Left ventricle myocardium inferior (tissue), 1 donor: ENCODE measurements around the gene UGT2B7. TPM values are rescaled to one million over a fixed set of nuclear protein-coding genes. Genes with fewer than 3 reads are reported as not detected.

Source experiments
- DNase-seq: peaks from one replicate; pipeline ENCODE4 v3.0.0-alpha.2; 2020
- H3K27ac ChIP-seq: fragments of 200-600 bp; replicated peaks from 2 replicates; pipeline ENCODE4 v1.8.0; 2021
- H3K27me3 ChIP-seq: fragments of 200-600 bp; 2 replicates; pipeline ENCODE4 v1.8.0; 2021; ENCODE audit warnings: low read depth
- H3K36me3 ChIP-seq: fragments of 200-600 bp; 2 replicates; pipeline ENCODE4 v1.8.0; 2021
- H3K4me1 ChIP-seq: fragments of 200-600 bp; 2 replicates; pipeline ENCODE4 v1.8.0; 2021
- H3K4me3 ChIP-seq: fragments of 200-600 bp; 2 replicates; pipeline ENCODE4 v1.8.0; 2021; ENCODE audit warnings: mild to moderate bottlenecking, moderate library complexity
- H3K9me3 ChIP-seq: fragments of 200-600 bp; replicated peaks from 2 replicates; pipeline ENCODE4 v1.8.0; 2021
- CTCF ChIP-seq: fragments of 200-600 bp; IDR thresholded peaks from 2 replicates; pipeline ENCODE4 v1.8.0; 2021; ENCODE audit warnings: antibody characterized with exemption, mild to moderate bottlenecking, borderline replicate concordance
- intact Hi-C: fragments of 100-400 bp; cut with micrococcal nuclease; formaldehyde crosslinking; loops from one replicate; pipeline ENCODE4 v1.11.0; 2022
- total RNA-seq: library from RNA; stranded (reverse); fragmentation: NEBNext Ultra II Directional; extraction: Animal tissue kit (Norgen Biotek cat#: 25700); gene quantifications from one replicate; pipeline ENCODE4 v1.2.1, GENCODE V29; 2021
- donor health status: DM: no; HTN: yes; CAD: no; lungs with severe emphysema.

The UGT2B7 gene
- total RNA-seq, 1 donor from 2014 or later = not detected

- intact Hi-C loops = no loop called here
- no peak for TF ChIP-seq CTCF
- Histone ChIP-seq H3K4me3 (no peak overlapping the region), H3K4me1 (no peaks in the 10 kb centered on the region), H3K36me3 (no peaks in the 10 kb centered on the region), H3K9me3 (no peaks in the 10 kb centered on the region), H3K27ac (no peak overlapping the region), H3K27me3 (no peaks in the 10 kb centered on the region)
- DNase-seq = no peak
Observed at GRCh38 chr4:69056150-69056549, 40.1 kb upstream of the UGT2B7 start.

GRCh38 chr4:69056921-69057550 lies 39.2 kb upstream of the UGT2B7 start:
- no peak for TF ChIP-seq CTCF
- H3K4me1 ChIP-seq = no peaks in the 10 kb centered on the region
- H3K27me3 ChIP-seq = no peaks in the 10 kb centered on the region
- no peak for DNase-seq
- H3K4me3 ChIP-seq = no peak overlapping the region
- intact Hi-C loops = no loop called here
- no peaks in the 10 kb centered on the region for H3K36me3 ChIP-seq
- no peaks in the 10 kb centered on the region for H3K9me3 ChIP-seq
- no peak overlapping the region for H3K27ac ChIP-seq

DNA sequence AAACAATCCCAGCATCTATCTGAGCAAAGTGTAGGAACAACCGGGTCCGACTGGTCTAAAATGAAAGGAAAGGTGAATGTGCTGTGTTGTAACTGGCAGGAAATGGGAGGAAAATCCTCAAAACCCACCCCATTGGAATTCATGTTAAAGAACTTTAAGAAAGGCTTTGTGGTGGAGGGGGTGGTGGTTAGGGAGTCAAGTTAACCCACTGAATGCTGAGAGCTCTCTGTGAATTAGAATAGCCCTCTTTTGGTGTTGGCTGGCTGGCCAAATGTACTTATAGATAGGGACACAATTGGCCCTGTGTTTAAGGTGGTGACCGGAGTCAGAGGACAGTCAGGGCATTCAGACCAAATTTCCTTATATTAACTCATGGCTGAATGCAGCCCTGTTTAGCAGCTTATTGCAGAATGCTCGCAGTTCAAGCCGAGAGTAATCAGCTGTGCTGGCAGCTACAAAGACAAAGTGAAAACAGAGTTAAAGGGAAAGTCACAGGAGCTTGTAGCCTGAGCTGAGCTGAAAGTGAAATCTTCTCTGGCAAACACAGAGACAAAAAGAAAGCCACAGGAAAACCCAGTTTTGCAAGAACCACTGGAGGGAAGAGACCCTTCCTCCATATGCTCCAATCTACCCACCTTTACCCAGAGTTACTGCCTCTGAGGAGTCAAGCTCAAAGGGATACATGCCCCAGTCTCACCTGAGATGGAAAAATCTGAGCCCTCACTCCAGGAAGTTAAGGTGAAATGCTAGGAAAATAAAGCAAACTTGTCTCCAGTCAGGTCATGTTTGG lies 38.5 kb upstream of the UGT2B7 start:
- DNase-seq = no peak
- no peaks in the 10 kb centered on the region for H3K4me1 ChIP-seq
- no peak overlapping the region for H3K4me3 ChIP-seq
- H3K36me3 ChIP-seq = no peaks in the 10 kb centered on the region
- intact Hi-C loops = no loop called here
- H3K27ac ChIP-seq = no peak overlapping the region
- no peaks in the 10 kb centered on the region for H3K9me3 ChIP-seq
- no peak for TF ChIP-seq CTCF
- no peaks in the 10 kb centered on the region for H3K27me3 ChIP-seq

DNA sequence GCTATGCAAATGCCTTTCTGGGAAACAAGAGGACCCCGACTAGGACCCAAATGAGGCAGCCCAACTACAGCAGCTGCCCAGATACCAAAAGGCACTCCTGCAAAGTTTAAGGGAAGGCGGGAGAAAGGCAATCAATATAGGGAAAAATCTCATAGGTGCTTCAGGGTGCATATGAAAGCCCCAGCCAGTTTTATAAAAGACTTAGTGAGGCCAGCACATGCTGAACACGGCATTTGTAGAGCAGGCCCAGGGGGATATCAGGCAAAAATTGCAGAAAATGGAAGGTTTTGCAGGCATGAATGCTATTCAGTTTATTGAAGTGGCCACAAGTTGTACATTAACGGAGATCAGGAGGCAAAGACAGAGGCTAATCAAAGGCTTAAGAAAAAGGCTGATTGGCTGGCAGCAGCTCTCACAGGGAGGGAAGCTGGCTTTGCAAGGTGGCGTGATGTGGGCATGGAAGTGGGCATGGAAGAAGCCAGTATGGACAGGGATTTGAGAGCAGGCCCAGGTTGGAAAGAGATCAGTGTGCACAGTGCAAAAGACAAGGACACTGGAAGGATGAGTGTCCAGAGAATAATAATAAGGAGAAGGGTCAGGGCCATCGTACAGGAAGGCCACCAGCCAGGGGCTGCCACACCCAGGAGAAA lies 37.7 kb upstream of the UGT2B7 start:
- intact Hi-C loops = no loop called here
- Histone ChIP-seq H3K27ac (no peak overlapping the region), H3K4me1 (no peaks in the 10 kb centered on the region), H3K9me3 (no peaks in the 10 kb centered on the region), H3K4me3 (no peak overlapping the region), H3K36me3 (no peaks in the 10 kb centered on the region), H3K27me3 (no peaks in the 10 kb centered on the region)
- no peak for DNase-seq
- no peak for TF ChIP-seq CTCF

GRCh38 chr4:69060651-69061308 lies 35.5 kb upstream of the UGT2B7 start:
- no peak for TF ChIP-seq CTCF
- intact Hi-C loops = no loop called here
- H3K4me1 ChIP-seq = no peaks in the 10 kb centered on the region
- no peaks in the 10 kb centered on the region for H3K36me3 ChIP-seq
- H3K4me3 ChIP-seq = no peak overlapping the region
- H3K9me3 ChIP-seq = no peaks in the 10 kb centered on the region
- H3K27me3 ChIP-seq = no peaks in the 10 kb centered on the region
- DNase-seq = no peak
- H3K27ac ChIP-seq = no peak overlapping the region
